Right forelimb (tissue), 1 donor: ENCODE measurements around the gene FNBP1.
"Not testable (repeated sequence)": the region's sequence is repeated elsewhere in the genome, so short reads cannot be mapped to it uniquely, and the experiment has no call there.

Experiments used
- DNase-seq: peaks from one replicate; pipeline ENCODE4 v3.0.0-alpha.2; 2018

Gene FNBP1

DNA sequence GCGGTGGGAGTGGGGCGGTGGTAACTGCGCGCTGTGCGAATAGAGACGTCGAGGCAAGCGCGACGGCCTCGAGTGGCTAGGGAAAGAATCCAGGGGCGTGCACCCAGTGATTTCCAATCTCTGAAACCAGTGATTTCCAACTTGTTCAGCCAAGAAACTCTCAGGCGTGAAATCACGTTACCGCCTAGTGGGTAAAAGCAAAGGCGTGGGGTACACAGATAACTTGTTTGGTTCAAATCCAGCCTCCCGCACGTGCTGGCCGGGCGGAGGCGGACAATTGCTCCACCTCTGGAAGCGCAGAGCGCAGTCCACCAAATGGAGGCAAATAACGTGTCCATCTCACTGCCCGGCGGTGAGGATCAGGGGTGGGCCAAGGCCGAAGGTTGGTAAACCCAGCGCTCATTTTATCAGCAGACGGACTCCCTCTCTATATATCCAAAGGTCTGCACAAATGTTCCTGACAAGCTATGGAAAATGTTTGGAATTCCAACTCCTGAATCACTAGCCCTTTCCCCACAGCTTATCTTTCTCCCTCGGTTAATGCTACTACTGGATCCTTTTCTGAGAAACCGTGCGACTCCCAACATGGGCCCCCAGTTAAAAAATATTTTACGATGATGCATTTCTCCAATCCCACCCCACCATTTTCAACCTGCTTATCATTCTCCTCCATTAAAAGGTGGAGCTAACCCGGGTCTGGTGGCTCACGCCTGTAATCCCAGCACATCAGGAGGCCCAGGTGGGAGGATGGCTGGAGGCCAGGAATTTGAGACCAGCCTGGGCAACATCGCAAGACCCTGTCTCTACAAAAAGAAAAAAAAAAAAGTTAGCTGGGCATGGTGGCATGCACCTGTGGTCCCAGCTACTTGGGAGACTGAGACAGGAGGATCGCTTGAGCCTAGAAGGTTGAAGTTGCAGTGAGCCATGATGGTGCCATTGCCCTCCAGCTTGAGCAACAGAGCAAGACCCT, 950 bp upstream of the FNBP1 start:
- DNase-seq, result no peak

DNA sequence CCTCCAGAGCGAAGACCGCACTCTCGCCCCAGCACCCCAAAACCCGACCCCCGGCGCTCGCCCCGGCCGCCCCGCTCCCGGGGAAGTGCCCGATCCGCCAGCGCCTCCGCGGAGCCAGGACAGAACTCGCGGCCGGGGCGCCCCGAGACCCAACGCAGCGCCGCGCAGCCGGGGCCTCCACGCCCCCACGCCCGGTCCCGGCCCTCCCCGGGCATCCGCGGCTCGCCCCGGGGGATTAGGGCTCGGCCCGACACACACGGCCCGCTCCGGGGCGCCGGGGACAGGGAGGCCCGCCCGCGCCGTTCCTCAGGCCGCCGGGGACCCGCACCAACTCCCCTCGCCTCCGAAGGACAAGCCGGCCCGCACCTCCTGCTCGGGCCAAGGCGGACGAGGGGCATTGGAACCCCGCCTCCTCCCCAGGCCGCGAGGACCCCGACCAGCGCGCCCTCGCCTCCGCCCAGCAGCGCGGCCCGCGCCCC, 544 bp downstream of the FNBP1 start:
- peak; percentile 69 for DNase-seq

DNA sequence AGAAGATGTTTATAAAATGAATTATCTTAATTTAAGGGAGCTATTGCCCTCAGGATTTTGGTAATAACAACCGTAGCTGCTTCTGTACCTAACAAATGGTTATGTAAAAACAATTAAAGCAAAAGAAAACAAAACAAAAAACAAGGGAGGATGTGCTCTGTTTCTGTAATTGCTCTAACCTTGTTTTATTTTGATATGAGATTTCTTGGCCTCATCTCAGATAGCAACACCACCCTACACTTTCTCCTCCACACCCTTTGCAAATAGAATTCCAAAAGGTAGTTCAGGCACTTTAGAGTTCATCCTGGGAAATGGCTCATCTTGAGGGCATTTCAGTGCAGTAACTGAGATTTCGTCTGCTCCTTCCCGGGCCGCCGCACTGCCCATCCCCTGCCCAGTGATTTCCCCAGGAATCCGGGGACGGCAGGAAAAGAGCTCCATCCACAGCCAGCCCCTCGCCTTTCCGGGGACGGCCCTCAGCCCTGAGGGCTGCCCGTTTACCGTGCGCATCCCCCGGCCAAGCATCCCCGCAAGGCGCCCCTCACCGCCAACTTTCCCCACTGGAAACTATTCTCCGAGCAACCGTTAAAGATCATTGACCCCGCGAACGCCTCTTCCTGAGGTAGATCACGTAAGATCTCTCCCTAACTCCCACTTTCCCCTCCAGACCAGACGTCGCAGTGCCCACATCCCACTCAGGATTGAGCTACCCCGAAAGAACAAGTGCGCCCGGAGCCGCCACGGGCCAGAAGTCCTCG, 1.2 kb downstream of the FNBP1 start:
- peak; percentile 60 for DNase-seq

DNA sequence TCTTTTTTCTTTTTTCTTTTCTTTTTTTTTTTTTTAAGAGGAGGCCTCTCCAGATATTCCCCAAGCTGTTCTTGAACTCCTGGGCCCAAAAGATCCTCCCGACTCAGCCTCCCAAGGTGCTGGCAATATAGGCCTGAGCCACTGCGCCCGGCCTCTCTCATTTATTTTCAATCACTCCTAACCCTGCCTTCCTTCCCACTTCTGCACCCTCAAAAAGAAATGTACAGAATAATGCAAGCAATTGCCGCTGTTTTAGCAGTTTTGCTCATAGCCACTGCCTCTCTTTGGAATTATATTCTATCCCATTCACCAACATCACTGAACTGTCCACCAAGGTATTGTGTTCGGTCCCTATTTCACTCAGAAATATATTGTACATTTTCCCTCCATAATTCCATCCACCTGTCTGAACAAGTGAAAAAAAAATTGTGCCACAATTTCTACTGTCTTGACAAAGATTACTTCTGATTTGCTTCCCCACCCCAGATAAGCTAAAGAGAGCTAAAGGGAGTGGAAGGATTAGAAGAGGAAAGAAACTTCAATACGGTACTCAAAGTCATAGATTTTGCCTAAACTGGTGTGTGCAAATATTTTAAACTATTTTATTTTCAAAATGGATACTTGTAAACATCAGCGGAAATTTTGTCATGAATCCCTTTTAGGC, 1.9 kb downstream of the FNBP1 start:
- no peak for DNase-seq

DNA sequence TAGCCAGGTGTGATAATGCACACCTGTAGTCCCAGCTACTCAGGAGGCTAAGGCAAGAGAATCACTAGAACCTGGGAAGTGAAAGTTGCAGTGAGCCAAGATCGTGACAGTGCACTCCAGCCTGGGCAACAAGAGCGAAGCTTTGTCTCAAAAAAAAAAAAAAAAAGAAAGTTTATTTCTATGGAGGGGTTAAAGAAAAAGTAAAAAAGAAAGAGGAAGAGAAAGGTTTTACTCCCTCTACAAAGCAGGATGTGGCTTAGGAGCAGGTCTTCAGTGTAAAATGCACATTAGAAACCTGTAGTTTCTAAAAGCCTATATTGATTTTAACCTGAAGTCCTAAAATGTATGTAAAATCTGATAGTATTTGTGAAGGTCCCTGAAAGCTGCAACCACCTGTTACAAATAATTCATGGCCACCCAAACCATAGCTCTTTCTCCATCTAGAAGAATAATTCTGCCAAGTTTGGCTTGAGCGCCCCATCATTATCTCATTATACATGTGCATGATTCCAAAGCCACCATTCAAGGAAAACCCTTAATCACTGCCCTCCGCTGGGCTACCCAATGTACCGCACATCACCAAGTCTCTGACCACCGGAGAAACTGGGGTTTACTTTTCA, 3.4 kb downstream of the FNBP1 start:
- no peak for DNase-seq

DNA sequence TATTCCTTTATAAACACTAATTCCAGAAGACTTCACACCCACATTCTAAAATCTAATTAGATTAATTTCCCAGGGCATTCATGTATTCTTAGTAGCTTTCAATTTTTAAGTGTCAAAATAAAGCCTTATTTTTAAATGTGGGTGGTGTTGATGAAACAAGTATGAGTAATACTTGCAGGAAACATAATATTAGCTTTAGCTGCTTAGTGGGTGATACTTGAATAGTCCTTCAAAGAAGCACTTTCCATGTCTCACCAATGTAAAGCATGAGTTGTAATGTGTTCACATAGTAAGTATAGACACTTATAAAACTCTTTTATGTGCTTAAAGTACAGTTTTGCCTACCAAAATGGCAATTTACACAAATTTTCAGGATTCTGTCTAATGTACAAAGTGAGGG, 6.9 kb downstream of the FNBP1 start:
- no peak for DNase-seq

DNA sequence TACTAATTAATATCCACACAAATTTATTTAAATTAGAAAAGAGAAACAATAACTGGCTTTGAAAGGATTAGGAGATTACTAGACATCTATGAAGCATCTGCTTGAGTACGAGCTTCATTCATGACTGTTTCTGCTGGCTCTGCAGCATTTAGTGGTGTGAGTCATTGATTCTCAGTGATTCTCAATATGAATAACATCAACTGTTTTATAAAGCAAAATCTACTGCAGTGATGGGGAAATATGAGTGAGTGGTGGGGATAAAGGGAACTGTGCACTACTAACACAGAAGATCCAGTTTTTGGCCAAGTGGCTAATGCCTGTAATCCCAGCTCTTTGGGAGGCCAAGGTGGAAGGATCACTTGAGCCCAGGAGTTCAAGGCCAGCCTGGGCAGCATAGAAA, 8.4 kb downstream of the FNBP1 start:
- DNase-seq, result no peak

DNA sequence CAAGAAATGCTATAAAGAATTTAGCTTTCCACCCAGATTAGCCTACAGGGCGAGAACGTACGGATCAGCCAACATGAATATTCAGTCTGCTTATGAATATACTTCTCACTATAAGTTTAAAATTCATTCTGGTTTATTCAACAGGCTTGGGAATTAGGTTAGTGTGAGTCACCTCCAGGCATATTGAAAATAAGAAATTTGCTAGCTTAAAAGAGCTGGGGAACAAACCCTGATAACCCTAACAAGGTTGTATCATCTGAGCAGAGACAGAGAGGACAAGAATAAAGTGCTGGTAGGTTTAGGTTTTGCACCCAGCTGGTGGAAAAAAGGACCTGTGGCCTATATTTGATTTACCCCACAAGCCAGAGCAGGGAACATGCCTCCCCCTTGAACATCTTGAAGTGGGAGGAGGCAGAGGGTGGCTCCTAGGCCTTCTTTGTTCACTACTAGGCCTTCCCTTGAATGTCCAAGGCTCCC, 12.3 kb downstream of the FNBP1 start:
- no peak for DNase-seq

DNA sequence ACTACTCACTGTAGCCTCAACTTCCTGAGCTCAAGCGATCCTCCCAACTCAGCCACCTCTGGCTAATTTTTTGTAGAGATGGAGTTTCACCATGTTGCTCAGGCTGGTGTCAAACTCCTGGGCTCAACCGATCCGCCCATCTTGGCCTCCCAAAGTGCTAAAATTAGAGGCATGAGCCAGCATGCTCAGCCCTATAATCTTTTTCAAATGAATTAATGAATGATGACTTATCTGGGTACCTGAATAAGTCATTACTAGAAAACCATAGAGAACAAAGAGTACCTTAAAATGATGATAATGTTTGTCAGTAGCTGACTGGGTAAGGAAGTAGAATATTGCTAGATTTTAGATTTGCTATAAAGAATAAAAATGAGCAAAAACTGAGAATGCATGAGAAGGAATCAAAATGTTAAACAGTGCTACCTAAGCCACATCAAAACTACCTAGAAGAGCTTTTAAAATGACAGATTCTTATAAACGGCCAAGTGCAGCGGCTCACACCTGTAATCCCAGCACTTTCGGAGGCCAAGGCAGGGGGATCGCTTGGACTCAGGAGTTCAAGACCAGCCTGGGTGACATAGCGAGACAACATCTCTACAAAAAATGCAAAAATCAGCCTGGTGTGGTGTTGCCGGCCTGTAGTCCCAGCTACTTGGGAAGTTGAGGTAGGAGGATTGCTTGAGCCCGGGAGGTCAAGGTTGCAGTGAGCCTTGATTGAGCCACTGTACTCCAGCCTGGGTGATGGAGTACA, 13.6 kb downstream of the FNBP1 start:
- DNase-seq, result no peak

DNA sequence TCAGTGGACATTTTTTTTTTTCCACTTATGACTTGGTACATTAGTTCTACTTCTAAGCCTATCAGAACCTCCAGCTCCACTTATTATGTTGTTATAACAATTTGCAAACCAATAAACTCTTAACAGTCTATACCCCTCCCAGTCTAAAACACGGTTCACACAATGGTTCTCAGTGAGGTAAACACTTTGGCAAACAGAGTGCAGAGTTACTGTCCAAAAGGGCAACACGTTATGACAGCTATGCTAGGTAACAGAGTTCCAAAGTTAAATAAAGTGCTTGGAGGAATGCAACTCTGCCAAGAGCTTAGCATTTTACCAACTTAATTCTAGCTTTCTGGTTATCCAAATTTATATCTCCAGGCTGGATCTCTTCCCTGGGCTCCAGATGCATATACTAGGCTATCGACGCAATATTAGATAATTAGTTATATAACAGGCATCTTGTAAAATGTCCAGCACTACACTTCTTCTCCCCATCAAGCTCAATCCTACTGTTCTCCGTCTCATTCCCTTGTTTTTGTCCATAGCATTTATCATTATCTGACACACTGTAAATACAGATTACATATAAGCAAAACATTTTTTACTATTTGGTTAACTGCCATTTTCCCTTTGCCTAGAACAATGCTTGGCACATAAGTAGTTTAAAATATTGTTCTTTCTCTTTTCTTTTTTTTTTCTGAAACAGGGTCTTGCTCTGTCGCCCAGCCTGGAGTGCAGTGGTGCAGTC, 14.3 kb downstream of the FNBP1 start:
- DNase-seq, result no peak

DNA sequence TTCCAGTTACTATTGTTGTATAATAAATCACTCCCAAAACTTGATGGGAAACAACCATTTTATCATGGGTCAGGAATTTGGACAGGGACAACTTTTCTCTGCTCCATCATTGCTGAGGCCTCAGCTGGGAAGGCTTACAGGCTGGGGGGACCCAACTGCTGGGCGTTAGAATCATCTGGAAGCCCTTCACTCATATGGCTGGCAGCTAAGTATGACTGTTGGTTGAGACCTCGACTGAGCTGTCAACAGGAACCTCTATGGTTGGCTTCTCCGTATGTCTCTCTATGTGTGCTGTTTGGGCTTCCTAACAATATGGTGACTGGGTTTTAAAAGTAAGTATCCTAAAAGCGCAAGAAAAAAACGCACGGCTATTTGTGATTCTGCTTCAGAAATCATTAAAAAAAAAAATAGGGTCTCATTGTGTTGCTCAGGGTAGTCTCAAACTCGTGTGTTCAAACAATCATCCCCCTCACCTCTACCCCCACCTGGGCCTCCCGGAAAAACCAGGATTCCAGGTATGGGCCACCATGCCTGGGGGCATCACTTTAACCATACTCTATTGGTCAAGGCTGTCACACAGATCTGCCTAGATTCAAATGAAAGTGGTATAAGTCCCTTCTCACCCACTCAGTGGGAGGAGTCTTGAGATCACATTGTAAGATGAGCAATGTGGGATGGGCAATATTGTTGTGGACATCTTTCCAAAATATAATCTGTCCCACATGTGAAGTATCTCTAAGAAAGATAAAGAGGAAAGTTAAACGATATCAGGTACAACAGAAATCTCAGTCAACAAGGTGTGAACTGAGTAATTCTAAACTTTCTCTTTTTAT, 15.2 kb downstream of the FNBP1 start:
- DNase-seq, result no peak

DNA sequence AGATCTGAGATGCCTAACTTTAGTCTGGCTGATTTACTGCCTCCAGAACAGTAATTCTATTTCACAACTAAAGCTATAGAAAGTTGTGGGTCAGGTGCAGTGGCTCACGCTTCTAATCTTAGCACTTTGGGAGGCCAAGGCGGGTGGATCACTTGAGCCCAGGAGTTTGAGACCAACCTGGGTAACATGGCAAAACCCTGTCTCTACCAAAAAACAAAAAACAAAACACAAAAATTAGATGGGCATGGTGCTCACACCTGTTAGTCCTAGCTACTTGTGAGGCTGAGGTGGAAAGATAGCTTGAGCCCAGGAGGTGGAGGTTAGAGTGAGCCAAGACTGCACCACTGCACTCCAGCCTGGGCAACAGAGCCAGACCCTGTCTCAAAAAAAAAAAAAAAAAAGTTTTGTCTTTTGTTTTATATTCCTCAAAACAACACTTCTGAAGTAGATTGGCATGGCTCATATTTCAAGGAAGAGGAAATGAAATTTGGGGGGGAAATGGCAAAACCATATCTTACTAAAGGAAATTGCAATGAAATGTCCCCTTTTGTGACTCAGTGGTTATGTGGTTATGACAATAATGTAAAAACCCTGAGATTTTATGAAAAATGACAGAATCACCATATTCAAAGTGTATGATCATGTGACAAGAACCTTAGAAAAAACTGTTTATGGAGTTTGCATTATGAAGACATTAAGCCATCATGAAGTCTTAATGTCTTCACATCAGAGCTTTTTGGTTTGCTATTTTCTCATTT, 16.2 kb downstream of the FNBP1 start:
- DNase-seq, result no peak

DNA sequence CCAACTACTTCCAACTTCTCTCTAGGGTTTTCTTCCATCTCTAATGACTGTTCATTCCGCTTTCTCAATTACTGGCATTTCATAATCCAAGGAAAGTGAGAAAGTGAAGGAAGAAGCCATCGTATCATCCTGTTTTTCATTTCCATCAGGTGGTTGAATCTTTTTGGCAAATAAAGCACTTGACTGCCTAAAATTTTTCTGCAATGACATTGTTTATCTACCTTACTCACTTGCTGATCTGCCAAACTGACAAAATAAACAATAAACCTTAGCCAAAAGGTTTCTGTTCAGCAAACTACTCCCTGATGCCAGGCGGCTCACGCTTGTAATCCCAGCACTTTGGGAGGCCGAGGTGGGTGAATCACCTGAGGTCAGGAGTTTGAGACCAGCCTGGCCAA, 18.4 kb downstream of the FNBP1 start:
- no peak for DNase-seq

DNA sequence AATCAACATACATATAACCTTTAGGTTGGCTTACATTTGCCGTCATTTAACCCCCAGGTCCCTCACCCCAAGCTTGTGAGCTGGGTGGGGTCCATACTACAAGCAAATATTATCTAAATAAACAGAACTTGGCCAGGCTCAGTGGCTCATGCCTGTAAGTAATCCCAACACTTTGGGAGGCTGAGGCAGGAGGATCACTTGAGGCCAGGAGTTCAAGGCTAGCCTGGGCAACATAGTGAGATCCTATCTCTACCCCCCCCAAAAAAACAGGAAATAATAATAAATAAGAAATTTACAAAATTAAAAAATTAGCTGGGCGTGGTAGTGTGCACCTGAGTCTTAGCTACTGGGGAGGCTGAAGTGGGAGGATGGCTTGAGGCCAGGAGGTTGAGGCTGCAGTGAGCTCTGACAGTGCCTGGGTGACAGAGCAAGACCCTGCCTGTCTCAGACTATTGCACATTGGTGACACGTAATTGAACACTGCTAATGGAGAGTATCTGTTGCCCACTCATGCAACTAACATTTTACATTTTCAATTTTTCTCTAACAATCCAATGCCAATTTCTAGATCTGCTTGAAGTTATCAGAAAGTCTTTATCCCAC, 18.9 kb downstream of the FNBP1 start:
- DNase-seq, result no peak

DNA sequence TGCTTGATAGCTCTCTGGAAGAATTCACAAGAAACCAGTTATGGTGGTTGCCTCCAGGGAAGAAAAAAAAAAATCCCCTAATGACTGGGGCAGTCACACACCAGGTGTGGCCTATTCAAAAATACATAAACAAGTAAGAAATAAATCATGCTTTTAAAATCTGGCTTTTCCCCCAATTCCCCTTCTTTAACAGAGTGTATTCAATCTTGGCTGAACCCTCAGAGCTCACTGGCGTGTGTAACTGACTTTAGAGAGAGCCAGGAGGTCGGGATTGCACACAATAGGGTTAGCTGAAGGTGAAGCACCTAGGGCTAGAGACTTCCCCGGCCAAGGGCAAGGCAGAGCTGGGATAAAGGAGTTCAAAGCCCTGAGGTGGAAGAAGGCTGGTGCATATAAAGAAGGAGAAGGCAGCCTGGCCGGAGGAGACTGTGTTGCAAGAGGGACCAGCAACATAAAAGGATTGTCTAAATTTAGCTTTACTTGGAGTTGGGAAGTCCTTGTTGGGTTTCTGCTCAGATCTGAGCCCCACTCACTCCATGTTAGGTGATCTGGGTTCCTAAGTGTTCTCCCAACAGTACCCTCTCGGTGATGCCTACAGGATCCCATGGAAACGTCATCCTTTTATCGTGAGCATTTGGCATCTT, 19.7 kb downstream of the FNBP1 start:
- DNase-seq, result no peak

DNA sequence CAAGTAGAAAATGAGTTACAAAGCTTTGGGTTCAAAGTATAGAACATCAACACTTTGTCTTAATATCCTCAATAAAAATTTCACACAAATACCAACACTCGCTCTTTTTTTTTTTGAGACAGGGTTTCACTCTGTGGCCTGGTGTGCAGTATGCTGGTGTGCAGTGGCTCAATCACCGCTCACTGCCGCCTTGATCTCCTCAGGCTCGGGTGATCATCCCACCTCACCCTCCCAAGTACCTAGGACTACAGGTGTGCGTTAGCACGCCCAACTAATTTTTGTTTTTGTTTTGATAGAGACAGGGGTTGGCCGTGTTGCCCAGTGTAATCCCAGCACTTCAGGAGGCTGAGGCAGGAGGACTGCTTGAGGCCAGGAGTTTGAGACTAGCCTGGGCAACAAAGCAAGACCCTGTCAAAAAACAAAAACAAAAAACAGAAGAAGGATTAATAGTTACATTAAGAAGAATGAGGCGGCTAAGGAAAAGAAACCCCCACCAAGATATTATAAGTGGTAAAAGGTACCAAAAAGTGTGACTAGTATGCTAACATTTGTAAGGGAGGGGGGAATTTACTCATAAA, 20.3 kb downstream of the FNBP1 start:
- no peak for DNase-seq

DNA sequence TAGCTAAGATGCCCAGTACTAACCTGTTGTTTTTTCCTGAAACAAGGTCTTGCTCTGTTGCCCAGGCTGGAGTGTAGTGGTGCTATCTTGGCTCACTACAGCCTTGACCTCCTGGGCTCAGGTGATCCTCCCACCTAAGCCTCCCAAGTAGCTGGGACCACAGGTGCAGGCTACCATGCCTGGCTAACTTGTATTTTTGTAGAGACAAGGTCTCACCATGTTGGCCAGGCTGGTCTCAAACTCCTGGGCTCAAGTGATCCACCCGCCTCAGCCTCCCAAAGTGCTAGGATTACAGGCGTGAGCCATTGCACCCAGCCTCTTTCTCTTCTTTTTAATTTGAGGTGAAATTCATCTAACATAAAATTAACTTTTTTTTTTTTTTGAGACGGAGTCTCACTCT, 21.1 kb downstream of the FNBP1 start:
- not testable (repeated sequence) for DNase-seq

DNA sequence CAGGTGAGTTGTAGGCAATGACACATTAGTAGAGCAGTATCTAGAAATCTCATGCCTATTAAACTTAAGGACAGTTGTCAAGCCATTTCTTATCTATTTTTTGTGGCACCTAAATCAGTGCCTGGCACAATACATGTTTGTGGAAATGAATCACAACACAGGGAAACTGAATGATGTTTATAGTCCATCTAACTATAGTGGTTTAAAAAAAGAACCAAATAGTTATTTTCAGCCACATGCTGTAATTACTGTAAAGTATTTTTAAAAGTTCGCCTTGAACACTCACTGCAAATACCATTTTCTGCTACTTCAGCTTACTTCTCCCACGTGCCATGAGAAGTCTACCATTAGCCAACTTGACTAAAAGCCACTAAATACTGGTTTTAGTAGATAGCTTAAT, 21.9 kb downstream of the FNBP1 start:
- DNase-seq, result no peak
